ENCODE measurements around the gene FMNL3.
"Not testable (repeated sequence)": the region's sequence is repeated elsewhere in the genome, so short reads cannot be mapped to it uniquely, and the experiment has no call there.

The FMNL3 gene

GRCh38 chr12:49707128-49707811 is at the start of gene FMNL3:
FMNL3 (minus strand) TSS chr12:49707405; CDS start chr12:49707180, 225 bp downstream.
- DNase-seq = peak; percentile 34

GRCh38 chr12:49750996-49751393 is 43.8 kb upstream of the FMNL3 start:
- DNase-seq = no peak

GRCh38 chr12:49750027-49750995 is 43.1 kb upstream of the FMNL3 start:
- peak; percentile 88 for DNase-seq

GRCh38 chr12:49748800-49749199 is 41.6 kb upstream of the FMNL3 start:
- DNase-seq = no peak

- DNase-seq = no peak
Observed at GRCh38 chr12:49748306-49748705, 41.1 kb upstream of the FMNL3 start.

- no peak for DNase-seq
Observed at GRCh38 chr12:49744363-49744885, 37.2 kb upstream of the FMNL3 start.

GRCh38 chr12:49741882-49742620 is 34.8 kb upstream of the FMNL3 start:
- peak; percentile 53 for DNase-seq

- peak; percentile 100 for DNase-seq
Observed at GRCh38 chr12:49740930-49741881, 34.0 kb upstream of the FMNL3 start, which contains the start of gene TMBIM6. TMBIM6 (plus strand) TSS chr12:49741557; CDS start chr12:49752494, 10,937 bp downstream.

- not testable (repeated sequence) for DNase-seq
Observed at GRCh38 chr12:49740277-49740676, 33.1 kb upstream of the FMNL3 start.

- DNase-seq = not testable (repeated sequence)
Observed at GRCh38 chr12:49738721-49739120, 31.5 kb upstream of the FMNL3 start.

GRCh38 chr12:49734900-49735299 is 27.7 kb upstream of the FMNL3 start:
- DNase-seq = not testable (repeated sequence)

- no peak for DNase-seq
Observed at GRCh38 chr12:49733219-49734017, 26.2 kb upstream of the FMNL3 start.

GRCh38 chr12:49730568-49731101 is 23.4 kb upstream of the FMNL3 start:
- no peak for DNase-seq

- DNase-seq = no peak
Observed at GRCh38 chr12:49730050-49730449, 22.8 kb upstream of the FMNL3 start.

- DNase-seq = no peak
Observed at GRCh38 chr12:49728446-49728845, 21.2 kb upstream of the FMNL3 start.

GRCh38 chr12:49721355-49721754 is 14.2 kb upstream of the FMNL3 start:
- DNase-seq = not testable (repeated sequence)

GRCh38 chr12:49720214-49720613 is 13.0 kb upstream of the FMNL3 start:
- DNase-seq = no peak

- not testable (repeated sequence) for DNase-seq
Observed at GRCh38 chr12:49717800-49718199, 10.6 kb upstream of the FMNL3 start.

GRCh38 chr12:49716553-49716952 is 9.3 kb upstream of the FMNL3 start:
- no peak for DNase-seq

- not testable (repeated sequence) for DNase-seq
Observed at GRCh38 chr12:49713952-49714351, 6.7 kb upstream of the FMNL3 start.

Measured in SIG-M5 (cell line).